HepG2 (cell line): ENCODE measurements around the gene C20orf96. TPM values are rescaled to one million over a fixed set of nuclear protein-coding genes. Genes with fewer than 3 reads are reported as not detected.
A peak's percentile ranks its signal among the peaks of the same experiment; 100 is the strongest.

Experiments
- EP300 ChIP-seq, 3 experiments: sonication (generic) in 1 of 3; formaldehyde crosslinking in 1 of 3; IDR thresholded peaks; 2 replicates each; pipeline versions ENCODE4 v1.5.1 to v1.6.1; 2011 to 2020; ENCODE audit warnings: low read depth in 2 of 3, low read length in 2 of 3, borderline replicate concordance in 1 of 3, improper control_type of control experiment in 1 of 3, mild to moderate bottlenecking in 1 of 3, missing genetic modification reagents in 1 of 3, moderate library complexity in 1 of 3
- IRF1 ChIP-seq: sonication (generic); formaldehyde crosslinking; IDR thresholded peaks from 2 replicates; pipeline ENCODE4 v1.4.0; 2020; ENCODE audit warnings: low read depth, mild to moderate bottlenecking, missing genetic modification reagents
- MLXIP ChIP-seq: sonication (generic); formaldehyde crosslinking; IDR thresholded peaks from 2 replicates; pipeline ENCODE4 v1.9.0; 2021; ENCODE audit warnings: missing genetic modification reagents, borderline replicate concordance
- NFIC ChIP-seq: IDR thresholded peaks from 2 replicates; pipeline ENCODE4 v1.6.1; 2012; ENCODE audit warnings: mild to moderate bottlenecking, low read length, inconsistent platforms
- RFXAP ChIP-seq: sonication (generic); formaldehyde crosslinking; IDR thresholded peaks from 2 replicates; pipeline ENCODE4 v1.4.0; 2020; ENCODE audit warnings: missing genetic modification reagents, borderline replicate concordance
- SCMH1 ChIP-seq: sonication (generic); formaldehyde crosslinking; IDR thresholded peaks from 2 replicates; pipeline ENCODE4 v1.9.0; 2021; ENCODE audit warnings: missing genetic modification reagents, mild to moderate bottlenecking, borderline replicate concordance
- TERF1 ChIP-seq: sonication (generic); formaldehyde crosslinking; IDR thresholded peaks from 2 replicates; pipeline ENCODE4 v1.8.0; 2022; ENCODE audit warnings: mild to moderate bottlenecking, missing genetic modification reagents, moderate library complexity
- TFAP4 ChIP-seq: sonication (generic); IDR thresholded peaks from 2 replicates; pipeline ENCODE4 v1.6.1; 2016; ENCODE audit warnings: low read depth, borderline replicate concordance
- ZBTB2 ChIP-seq: sonication (generic); formaldehyde crosslinking; IDR thresholded peaks from 2 replicates; pipeline ENCODE4 v1.8.0; 2022; ENCODE audit warnings: low read depth, missing genetic modification reagents
- ZFP91 ChIP-seq: sonication (generic); formaldehyde crosslinking; IDR thresholded peaks from 2 replicates; pipeline ENCODE4 v1.9.0; 2022; ENCODE audit warnings: missing genetic modification reagents, mild to moderate bottlenecking, borderline replicate concordance
- ZNF547 ChIP-seq: sonication (generic); formaldehyde crosslinking; IDR thresholded peaks from 2 replicates; pipeline ENCODE4 v1.5.1; 2020; ENCODE audit warnings: mild to moderate bottlenecking, missing genetic modification reagents
- ZNF766 ChIP-seq: sonication (generic); formaldehyde crosslinking; IDR thresholded peaks from 2 replicates; pipeline ENCODE4 v1.5.0; 2020; ENCODE audit warnings: missing genetic modification reagents, borderline replicate concordance
- ZNF770 ChIP-seq: sonication (generic); formaldehyde crosslinking; IDR thresholded peaks from 2 replicates; pipeline ENCODE4 v1.5.0; 2020; ENCODE audit warnings: mild to moderate bottlenecking, missing genetic modification reagents
- ZSCAN25 ChIP-seq: sonication (generic); formaldehyde crosslinking; IDR thresholded peaks from 2 replicates; pipeline ENCODE4 v1.8.0; 2022; ENCODE audit warnings: mild to moderate bottlenecking, missing genetic modification reagents
- polyA plus RNA-seq, 8 experiments: library from polyadenylated mRNA; depleted of rRNA in 3 of 8; stranded (reverse) in 7 of 8; unstranded in 1 of 8; fragments of >200 nt; fragmentation: Illumina TruSeq in 4 of 8; extraction: Trizol in 4 of 8; gene quantifications; 2 replicates each; pipeline versions ENCODE4 v1.2.1 to v1.2.3, GENCODE V29; 2011 to 2016; ENCODE audit warnings: low read depth in 4 of 8, missing spikeins in 1 of 8, mixed read lengths in 1 of 8; ENCODE audit not compliant: insufficient read depth in 1 of 8
- total RNA-seq, 5 experiments: library from RNA; depleted of rRNA; stranded (reverse); fragments of >200 nt; fragmentation: Illumina TruSeq; extraction: Trizol; gene quantifications; 2 replicates each; pipeline ENCODE4 v1.2.3, GENCODE V29; 2016; ENCODE audit warnings: low read depth in 1 of 5

C20orf96 gene
- total and polyA plus RNA-seq, 2 of the 13 experiments (the other 11 are each of a cell fraction or from before 2014, with no cell fraction given): 3.8 to 20.6 TPM

GRCh38 chr20:309841-310644 is 19.5 kb upstream of the C20orf96 start (continued):
- TF ChIP-seq ZFP91 (CRISPR knock-in tag): peak; percentile 90
- no peak for TF ChIP-seq IRF1
- TF ChIP-seq SCMH1: no peak
- TF ChIP-seq RFXAP: peak; percentile 45; the same call in 1 of the 2 replicates
- no peak for TF ChIP-seq NFIC
- 0 out of 4 replicates have a peak, but pooled peaks of 1 of the 2 experiments have one; percentile 7 for TF ChIP-seq EP300 (IDR thresholded peaks at IDR 0.05; ENCODE audit: low read depth in 2 of 2, low read length in 2 of 2)
- TF ChIP-seq EP300 (CRISPR knock-in tag; IDR thresholded peaks at IDR 0.05; ENCODE audit: borderline replicate concordance): no peak; the same call in 1 of the 2 replicates
- TF ChIP-seq ZSCAN25 (CRISPR knock-in tag): peak; percentile 86
- TF ChIP-seq ZNF547 (CRISPR knock-in tag): peak; percentile 91; the same call in 1 of the 2 replicates
- no peak for TF ChIP-seq ZNF766 (CRISPR knock-in tag)
- TF ChIP-seq ZBTB2 (CRISPR knock-in tag): no peak
- 0 out of 2 replicates have a peak, but pooled peaks have one; percentile 17 for TF ChIP-seq TFAP4
- no peak for TF ChIP-seq MLXIP (CRISPR knock-in tag)
- no peak for TF ChIP-seq ZNF770 (CRISPR knock-in tag)
- no peak for TF ChIP-seq TERF1 (CRISPR knock-in tag)
